GM20000 (cell line): ENCODE results near the gene PPIG.

Source experiments
- DNase-seq: peaks from one replicate; pipeline ENCODE4 v3.0.0; 2012; ENCODE audit warnings: low spot score
- CTCF ChIP-seq: IDR thresholded peaks from 2 replicates; pipeline ENCODE4 v1.5.1; 2012; ENCODE audit warnings: mild to moderate bottlenecking, control low read depth; ENCODE audit errors: extremely low read depth, missing control alignments

Gene PPIG

GRCh38 chr2:169656164-169656563 lies 72.0 kb downstream of the PPIG start:
- no peak for TF ChIP-seq CTCF
- no peak for DNase-seq

- DNase-seq, result no peak
- TF ChIP-seq CTCF, result no peak
Measured at GRCh38 chr2:169658877-169659276, 74.7 kb downstream of the PPIG start.

GRCh38 chr2:169659320-169659719 lies 75.2 kb downstream of the PPIG start:
- TF ChIP-seq CTCF, result no peak
- no peak for DNase-seq

GRCh38 chr2:169661265-169661664 lies 77.1 kb downstream of the PPIG start:
- DNase-seq, result no peak
- TF ChIP-seq CTCF, result no peak

- no peak for TF ChIP-seq CTCF
- DNase-seq, result no peak
Measured at GRCh38 chr2:169662744-169663143, 78.6 kb downstream of the PPIG start.

- TF ChIP-seq CTCF, result no peak
- DNase-seq, result no peak
Measured at GRCh38 chr2:169663247-169663646, 79.1 kb downstream of the PPIG start.

GRCh38 chr2:169664600-169664977 lies 80.4 kb downstream of the PPIG start:
- no peak for DNase-seq
- no peak for TF ChIP-seq CTCF
